Pancreas (tissue), 10 donors: Measurements from ENCODE around the gene POLR3A. TPM values are rescaled to one million over a fixed set of nuclear protein-coding genes. Genes with fewer than 3 reads are reported as not detected.
A peak's percentile ranks its signal among the peaks of the same experiment; 100 is the strongest.

Experiments used
- ATAC-seq, 4 donors: fragments of 200-7000 bp; cut with Tn5 transposase; one replicate each; pipeline versions ENCODE4 v1.8.0 to v1.9.1; 2020; ENCODE audit warnings: mild to moderate bottlenecking in 4 of 4, moderate library complexity in 4 of 4
- DNase-seq, 6 donors: peaks; one replicate each; pipeline ENCODE4 v3.0.0-alpha.2; 2020
- FAIRE-seq: peaks from 2 replicates; lab custom pipeline; 2012; peaks lifted over from hg19 to GRCh38; lab: Jason Lieb, UNC
- H3K27ac ChIP-seq, 4 donors: fragments of 200-600 bp; sonication (generic); 1 replicate in 3 of 4; 2 replicates in 1 of 4; pipeline versions ENCODE4 v1.5.0 to v1.8.0; 2020
- H3K27me3 ChIP-seq, 4 donors: fragments of 200-600 bp; one replicate each; pipeline ENCODE4 v1.8.0; 2021
- H3K36me3 ChIP-seq, 3 donors: fragments of 200-600 bp; sonication (generic) in 1 of 3; one replicate each; pipeline versions ENCODE4 v1.5.0 to v1.8.0; 2020 to 2021
- H3K4me1 ChIP-seq, 3 donors: fragments of 200-600 bp; one replicate each; pipeline ENCODE4 v1.8.0; 2021
- H3K4me3 ChIP-seq, 4 donors: fragments of 200-600 bp; sonication (generic) in 2 of 4; one replicate each; pipeline versions ENCODE4 v1.5.0 to v1.8.0; 2020 to 2021
- H3K9me3 ChIP-seq, 4 donors: fragments of 200-600 bp; one replicate each; pipeline ENCODE4 v1.8.0; 2021
- WGBS, 2 donors: extraction: QIAGEN DNeasy Blood & Tissue Kit; methylation state at CpG; one replicate each; pipeline ENCODE4 v1.1.7; 2013; 5-methylcytosine and 5-hydroxymethylcytosine counted together
- intact Hi-C, 3 donors: fragments of 100-400 bp; cut with DNase I; formaldehyde crosslinking; loops; one replicate each; pipeline versions ENCODE4 v1.11.1 to v1.14.2; 2022
- polyA plus RNA-seq, 2 donors: library from polyadenylated mRNA; stranded (reverse); fragments of 200-250 nt; gene quantifications; one replicate each; pipeline ENCODE4 v1.2.3, GENCODE V29; 2013
- total RNA-seq, 6 donors: library from RNA; stranded (reverse); fragmentation: NEBNext Ultra II Directional in 4 of 6; extraction: Animal tissue kit (Norgen Biotek cat#: 25700) in 4 of 6; gene quantifications; one replicate each; pipeline versions ENCODE4 v1.2.1 to v1.2.4, GENCODE V29; 2021 to 2023
- TF ChIP-seq, protein P1 (sequence below), 4 donors: fragments of 200-600 bp; sonication (generic) in 3 of 4; IDR thresholded peaks; one replicate each; pipeline versions ENCODE4 v1.5.0 to v1.8.0; 2021; ENCODE audit warnings: antibody characterized with exemption in 4 of 4
- donor health status: healthy with polysubstance abuse.
- donor health status: DM: no; HTN: no; CAD: no; lungs with moderate emphysema.
- donor health status: DM: no; HTN: no; CAD: no.
- donor health status: control.
- donor health status: control.
- donor health status: Bipolar disorder and iron deficiency.
- donor health status: DM: yes; HTN: yes; CAD: no.
- donor health status: DM: no; HTN: no; CAD: no.
- donor health status: DM: no; HTN: no; CAD: no.
- donor health status: DM: yes; HTN: yes; CAD: no.

Gene POLR3A
- total and polyA plus RNA-seq, 8 donors, result 4.0 to 7.4 (median 5.4) TPM

DNA sequence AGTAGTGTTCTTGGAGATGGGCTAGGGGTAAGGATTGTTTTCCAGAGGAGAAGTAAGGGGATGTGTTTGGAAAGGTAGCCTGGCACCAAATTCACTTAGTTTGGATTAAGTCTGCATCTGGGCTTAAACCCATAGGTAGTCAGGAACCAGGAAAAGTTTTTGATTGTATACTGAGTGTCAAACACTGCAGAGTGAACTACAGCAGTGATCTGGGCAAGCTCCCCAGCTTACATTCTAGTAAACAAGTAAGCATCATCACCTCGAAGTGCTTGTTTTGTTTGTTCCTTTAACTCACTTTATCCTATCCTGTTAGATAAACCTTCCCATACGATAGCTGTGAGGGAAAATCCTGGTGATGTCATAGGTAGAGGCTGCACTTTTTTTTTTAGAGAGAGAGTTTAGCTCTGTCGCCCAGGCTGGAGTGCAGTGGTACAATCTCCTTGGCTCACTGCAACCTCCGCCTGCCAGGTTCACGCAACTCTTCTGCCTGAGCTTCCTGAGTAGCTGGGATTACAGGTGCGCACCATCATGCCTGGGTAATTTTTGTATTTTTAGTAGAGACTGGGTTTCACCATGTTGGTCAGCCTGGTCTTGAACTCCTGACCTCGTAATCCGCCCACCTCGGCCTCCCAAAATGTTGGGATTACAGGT lies 6.7 kb upstream of the POLR3A start:
- peak overlapping the region in 1 of 4 donors; percentile 80 for H3K4me3 ChIP-seq
- no peaks in the 10 kb centered on the region for H3K27me3 ChIP-seq
- FAIRE-seq (no peak), ATAC-seq (no peak), DNase-seq (no peak)
- H3K36me3 ChIP-seq, result peaks cover 12 to 57% (median 19%) of the 10 kb centered on the region in 3 donors
- H3K4me1 ChIP-seq, result peaks cover 15 to 41% (median 22%) of the 10 kb centered on the region in 3 donors
- 65 to 76% methylated on average over 9 of the region's 9 CpGs for WGBS, 2 donors
- no peaks in the 10 kb centered on the region for H3K9me3 ChIP-seq
- H3K27ac ChIP-seq, result no peak overlapping the region
- TF ChIP-seq, protein P1, sequence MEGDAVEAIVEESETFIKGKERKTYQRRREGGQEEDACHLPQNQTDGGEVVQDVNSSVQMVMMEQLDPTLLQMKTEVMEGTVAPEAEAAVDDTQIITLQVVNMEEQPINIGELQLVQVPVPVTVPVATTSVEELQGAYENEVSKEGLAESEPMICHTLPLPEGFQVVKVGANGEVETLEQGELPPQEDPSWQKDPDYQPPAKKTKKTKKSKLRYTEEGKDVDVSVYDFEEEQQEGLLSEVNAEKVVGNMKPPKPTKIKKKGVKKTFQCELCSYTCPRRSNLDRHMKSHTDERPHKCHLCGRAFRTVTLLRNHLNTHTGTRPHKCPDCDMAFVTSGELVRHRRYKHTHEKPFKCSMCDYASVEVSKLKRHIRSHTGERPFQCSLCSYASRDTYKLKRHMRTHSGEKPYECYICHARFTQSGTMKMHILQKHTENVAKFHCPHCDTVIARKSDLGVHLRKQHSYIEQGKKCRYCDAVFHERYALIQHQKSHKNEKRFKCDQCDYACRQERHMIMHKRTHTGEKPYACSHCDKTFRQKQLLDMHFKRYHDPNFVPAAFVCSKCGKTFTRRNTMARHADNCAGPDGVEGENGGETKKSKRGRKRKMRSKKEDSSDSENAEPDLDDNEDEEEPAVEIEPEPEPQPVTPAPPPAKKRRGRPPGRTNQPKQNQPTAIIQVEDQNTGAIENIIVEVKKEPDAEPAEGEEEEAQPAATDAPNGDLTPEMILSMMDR (IDR thresholded peaks at IDR 0.05), result no peak
- intact Hi-C loops, result no loop called here

- Histone ChIP-seq H3K27ac (no peak overlapping the region), H3K36me3 (peaks cover 12 to 51% (median 12%) of the 10 kb centered on the region in 3 donors), H3K27me3 (no peaks in the 10 kb centered on the region), H3K4me3 (peak overlapping the region in 2 of 4 donors; percentile 60 to 80), H3K9me3 (no peaks in the 10 kb centered on the region), H3K4me1 (peaks cover 15 to 41% (median 22%) of the 10 kb centered on the region in 3 donors)
- FAIRE-seq (no peak), ATAC-seq (no peak), DNase-seq (no peak)
- 72 to 83% methylated on average over 5 of the region's 5 CpGs for WGBS, 2 donors
- intact Hi-C loops, result no loop called here
- TF ChIP-seq, protein P1 (IDR thresholded peaks at IDR 0.05), result no peak
These were observed 6.1 kb upstream of the POLR3A start for GRCh38 chr10:78035437-78035836.

DNA sequence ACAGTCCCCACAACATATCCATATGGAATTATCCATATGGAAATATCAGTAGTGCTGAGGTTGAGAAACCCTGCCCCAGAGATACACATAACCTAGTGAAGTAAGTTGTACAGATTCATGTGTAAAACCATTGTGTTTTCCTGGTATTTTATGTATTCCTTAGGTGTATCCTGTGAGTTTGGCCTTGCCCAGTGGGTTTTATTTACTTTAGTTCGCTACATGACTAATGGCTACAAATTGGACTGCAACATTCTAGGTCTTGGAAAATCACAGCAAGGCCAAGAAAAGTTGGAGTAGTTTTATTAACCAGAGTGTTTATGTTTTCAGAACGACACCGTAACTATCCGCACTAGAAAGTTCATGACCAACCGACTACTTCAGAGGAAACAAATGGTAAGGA lies 5.7 kb upstream of the POLR3A start:
- H3K9me3 ChIP-seq, result no peaks in the 10 kb centered on the region
- TF ChIP-seq, protein P1 (IDR thresholded peaks at IDR 0.05), result no peak
- peak overlapping the region in 3 of 4 donors; percentile 49 to 80 (median 60) for H3K4me3 ChIP-seq
- peaks cover 15 to 43% (median 22%) of the 10 kb centered on the region in 3 donors for H3K4me1 ChIP-seq
- H3K27me3 ChIP-seq, result no peaks in the 10 kb centered on the region
- H3K27ac ChIP-seq, result no peak overlapping the region
- FAIRE-seq, result no peak
- DNase-seq, result no peak
- WGBS, 2 donors, result 47% methylated on average over 5 of the region's 5 CpGs
- no peak for ATAC-seq
- intact Hi-C loops, result no loop called here
- peaks cover 12 to 47% (median 12%) of the 10 kb centered on the region in 3 donors for H3K36me3 ChIP-seq

GRCh38 chr10:78033637-78034470 lies 4.5 kb upstream of the POLR3A start, which contains the start of gene RPS24:
RPS24 (plus strand) TSS chr10:78033863; CDS start chr10:78033902, 39 bp downstream.
- FAIRE-seq (peak; percentile 93), ATAC-seq (peak; percentile 88 to 94 (median 90)), DNase-seq (peak; percentile 93 to 97 (median 95))
- intact Hi-C loops, result no loop called here
- Histone ChIP-seq H3K36me3 (peaks cover 7 to 36% (median 8%) of the 10 kb centered on the region in 3 donors), H3K4me3 (peak within 1 kb of the TSS; percentile 49 to 80 (median 62)), H3K4me1 (peaks cover 15 to 40% (median 22%) of the 10 kb centered on the region in 3 donors), H3K27me3 (no peaks in the 10 kb centered on the region), H3K9me3 (no peaks in the 10 kb centered on the region), H3K27ac (peak within 1 kb of the TSS in 3 of 4 donors; percentile 23 to 68 (median 68))
- TF ChIP-seq, protein P1 (IDR thresholded peaks at IDR 0.05), result no peak
- 0% methylated on average over 55 of the region's 55 CpGs for WGBS, 2 donors
